Urinary bladder (tissue), 4 donors: ENCODE data around the gene VAC14. TPM values are rescaled to one million over a fixed set of nuclear protein-coding genes. Genes with fewer than 3 reads are reported as not detected.

Experiments
- DNase-seq: peaks from one replicate; pipeline ENCODE4 v3.0.0-alpha.2; 2015; ENCODE audit errors: extremely low spot score
- H3K27ac ChIP-seq: one replicate; pipeline ENCODE4 v1.5.1; 2013; ENCODE audit warnings: low read depth, mild to moderate bottlenecking, moderate library complexity
- H3K36me3 ChIP-seq: one replicate; pipeline ENCODE4 v1.6.1; 2013; ENCODE audit warnings: mild to moderate bottlenecking, moderate library complexity; ENCODE audit not compliant: insufficient read depth
- H3K4me1 ChIP-seq: one replicate; pipeline ENCODE4 v1.6.1; 2013; ENCODE audit warnings: mild to moderate bottlenecking, moderate library complexity; ENCODE audit not compliant: insufficient read depth
- H3K4me3 ChIP-seq: one replicate; pipeline ENCODE4 v1.5.1; 2013; ENCODE audit warnings: low read depth, low read length
- WGBS: extraction: QIAGEN DNeasy Blood & Tissue Kit; methylation state at CpG from one replicate; pipeline ENCODE4 v1.1.7; 2013; 5-methylcytosine and 5-hydroxymethylcytosine counted together
- polyA plus RNA-seq: library from polyadenylated mRNA; stranded (reverse); fragments of 200-250 nt; gene quantifications from one replicate; pipeline ENCODE4 v1.2.3, GENCODE V29; 2013
- total RNA-seq: library from RNA; depleted of rRNA; stranded (reverse); fragments of >200 nt; gene quantifications from one replicate; pipeline ENCODE4 v1.2.3, GENCODE V29; 2014
- donor health status: healthy with polysubstance abuse.
- donor health status: healthy.

The VAC14 gene
- total and polyA plus RNA-seq, 2 donors, result 9.6 to 31.4 TPM

DNA sequence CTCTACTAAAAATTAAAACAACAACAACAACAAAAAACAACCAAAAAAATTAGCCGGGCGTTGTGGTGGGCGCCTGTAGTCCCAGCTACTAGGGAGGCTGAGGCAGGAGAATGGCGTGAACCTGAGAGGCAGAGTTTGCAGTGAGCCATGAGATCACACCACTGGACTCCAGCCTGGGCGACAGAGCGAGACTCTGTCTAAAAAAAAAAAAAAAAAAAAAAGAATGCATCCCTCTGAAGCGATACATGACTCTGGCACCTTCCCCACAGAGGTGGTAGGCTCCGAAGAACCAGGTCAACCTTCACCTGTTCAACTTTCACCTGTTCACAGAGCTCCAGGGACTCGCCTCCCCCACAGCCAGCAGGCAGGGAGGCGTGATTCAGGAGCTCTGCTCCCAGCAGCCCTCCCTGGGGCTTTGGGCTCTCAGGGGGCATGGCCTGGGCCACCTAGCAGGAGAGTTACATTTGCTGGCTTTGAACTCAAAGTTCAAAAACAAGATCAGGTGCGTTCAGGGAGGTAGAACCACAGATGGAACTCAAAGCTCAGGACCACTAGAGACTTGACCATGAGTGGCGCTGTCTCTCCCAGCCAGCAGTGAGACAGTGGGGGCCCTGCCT, 5.6 kb downstream of the VAC14 start:
- no peak overlapping the region for H3K27ac ChIP-seq
- H3K36me3 ChIP-seq, result no peaks in the 10 kb centered on the region
- WGBS, result 89% methylated on average over 12 of the region's 12 CpGs
- no peak overlapping the region for H3K4me3 ChIP-seq
- no peaks in the 10 kb centered on the region for H3K4me1 ChIP-seq
- DNase-seq, result no peak

DNA sequence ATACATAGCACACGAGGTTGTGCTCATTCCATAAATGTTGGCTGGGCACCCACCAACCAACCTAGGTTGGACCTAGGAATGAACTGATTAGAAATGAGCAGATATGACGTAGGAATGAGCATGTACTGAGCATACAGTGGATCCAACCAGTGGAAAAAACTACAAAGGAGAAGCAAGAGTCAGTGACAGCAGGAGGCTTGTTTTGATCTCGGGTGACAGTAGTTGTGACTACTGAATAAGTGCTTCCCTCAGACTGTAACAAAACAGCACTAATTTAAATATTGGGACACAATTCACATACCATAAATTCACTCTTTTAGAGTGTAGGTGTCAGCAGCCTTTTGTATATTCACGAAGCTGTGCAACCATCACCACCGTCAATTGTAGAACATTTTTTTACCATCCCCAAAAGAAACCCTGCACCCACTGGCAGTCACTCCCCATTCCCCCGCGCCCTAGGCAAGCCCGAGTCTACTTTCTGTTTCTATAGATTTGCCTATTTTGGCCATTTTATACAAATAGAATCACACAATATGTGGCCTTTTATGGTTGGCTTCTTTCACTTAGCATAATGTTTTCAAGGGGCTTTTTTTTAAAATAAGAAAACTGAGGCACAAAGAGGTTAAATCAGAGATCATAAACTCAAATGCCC, 7.0 kb downstream of the VAC14 start:
- Histone ChIP-seq H3K36me3 (no peaks in the 10 kb centered on the region), H3K27ac (no peak overlapping the region), H3K4me1 (no peaks in the 10 kb centered on the region), H3K4me3 (no peak overlapping the region)
- DNase-seq, result no peak
- 81% methylated on average over 8 of the region's 8 CpGs for WGBS

- Histone ChIP-seq H3K36me3 (no peaks in the 10 kb centered on the region), H3K27ac (no peak overlapping the region), H3K4me1 (no peaks in the 10 kb centered on the region), H3K4me3 (no peak overlapping the region)
- DNase-seq, result no peak
- 75% methylated on average over 8 of the region's 8 CpGs for WGBS
Measured at GRCh38 chr16:70790815-70791214, 10.1 kb downstream of the VAC14 start.

- Histone ChIP-seq H3K36me3 (no peaks in the 10 kb centered on the region), H3K27ac (no peak overlapping the region), H3K4me3 (no peak overlapping the region), H3K4me1 (no peaks in the 10 kb centered on the region)
- 83% methylated on average over 16 of the region's 16 CpGs for WGBS
- DNase-seq, result no peak
Measured at GRCh38 chr16:70789595-70790447, 11.1 kb downstream of the VAC14 start.

GRCh38 chr16:70788668-70789594, 12.0 kb downstream of the VAC14 start:
- Histone ChIP-seq H3K36me3 (no peaks in the 10 kb centered on the region), H3K4me3 (no peak overlapping the region), H3K4me1 (no peaks in the 10 kb centered on the region), H3K27ac (no peak overlapping the region)
- WGBS, result 65% methylated on average over 18 of the region's 18 CpGs
- DNase-seq, result peak; percentile 58

GRCh38 chr16:70786020-70786755, 14.8 kb downstream of the VAC14 start:
- Histone ChIP-seq H3K36me3 (peaks cover 9% of the 10 kb centered on the region), H3K4me3 (no peak overlapping the region), H3K27ac (no peak overlapping the region), H3K4me1 (no peaks in the 10 kb centered on the region)
- WGBS, result 94% methylated on average over 19 of the region's 19 CpGs
- no peak for DNase-seq

DNA sequence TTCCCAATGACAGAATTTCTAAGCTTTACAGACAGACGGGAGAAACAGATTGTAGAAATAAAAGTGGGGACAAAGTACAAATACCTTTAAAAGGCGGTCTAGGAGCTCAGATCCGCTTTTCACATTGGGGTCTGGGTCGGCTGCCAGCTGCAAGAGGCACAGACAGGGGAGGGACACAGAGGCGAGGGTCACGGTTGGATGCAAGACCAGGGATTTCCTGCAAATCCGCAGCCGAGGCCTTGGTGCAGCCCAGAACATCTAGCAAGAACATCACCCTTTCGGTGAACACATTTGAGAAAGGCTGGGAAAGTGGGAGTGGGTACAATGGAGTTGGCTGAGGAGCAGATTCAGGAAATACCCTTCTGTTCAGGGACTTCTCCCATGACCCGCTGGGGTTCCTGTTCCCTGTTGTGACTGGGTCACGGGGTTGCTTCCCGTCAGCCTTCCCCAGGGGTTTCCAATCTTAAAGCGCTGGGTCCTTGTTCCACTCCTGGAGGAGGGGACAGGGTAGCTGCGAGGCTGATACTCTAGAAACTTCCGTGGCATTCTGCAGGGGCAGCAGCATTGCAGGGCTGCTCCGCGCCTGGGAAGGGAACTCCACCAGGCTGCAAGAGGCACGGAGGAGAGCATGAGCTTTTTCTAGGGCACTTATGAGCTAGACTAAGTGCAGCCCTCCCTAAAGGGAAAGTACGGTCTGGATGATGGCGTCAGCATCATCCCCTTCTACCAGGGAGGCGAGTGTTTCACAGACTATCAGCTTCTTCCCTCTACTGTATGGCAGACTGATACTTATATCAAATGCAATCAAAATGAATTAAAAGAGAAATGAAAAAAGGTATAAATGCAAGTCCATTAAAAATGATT, 16.0 kb downstream of the VAC14 start:
- Histone ChIP-seq H3K4me1 (no peaks in the 10 kb centered on the region), H3K4me3 (no peak overlapping the region), H3K36me3 (peaks cover 9% of the 10 kb centered on the region), H3K27ac (no peak overlapping the region)
- DNase-seq, result no peak
- 91% methylated on average over 21 of the region's 21 CpGs for WGBS

- H3K27ac ChIP-seq, result no peak overlapping the region
- H3K4me3 ChIP-seq, result no peak overlapping the region
- DNase-seq, result no peak
- H3K36me3 ChIP-seq, result peaks cover 9% of the 10 kb centered on the region
- no peaks in the 10 kb centered on the region for H3K4me1 ChIP-seq
- 94% methylated on average over 3 of the region's 3 CpGs for WGBS
Measured at GRCh38 chr16:70782237-70782636, 18.7 kb downstream of the VAC14 start.

GRCh38 chr16:70781800-70782199, 19.2 kb downstream of the VAC14 start:
- 92% methylated on average over 14 of the region's 14 CpGs for WGBS
- no peak overlapping the region for H3K27ac ChIP-seq
- no peak overlapping the region for H3K4me3 ChIP-seq
- no peak for DNase-seq
- no peaks in the 10 kb centered on the region for H3K4me1 ChIP-seq
- H3K36me3 ChIP-seq, result peaks cover 9% of the 10 kb centered on the region

DNA sequence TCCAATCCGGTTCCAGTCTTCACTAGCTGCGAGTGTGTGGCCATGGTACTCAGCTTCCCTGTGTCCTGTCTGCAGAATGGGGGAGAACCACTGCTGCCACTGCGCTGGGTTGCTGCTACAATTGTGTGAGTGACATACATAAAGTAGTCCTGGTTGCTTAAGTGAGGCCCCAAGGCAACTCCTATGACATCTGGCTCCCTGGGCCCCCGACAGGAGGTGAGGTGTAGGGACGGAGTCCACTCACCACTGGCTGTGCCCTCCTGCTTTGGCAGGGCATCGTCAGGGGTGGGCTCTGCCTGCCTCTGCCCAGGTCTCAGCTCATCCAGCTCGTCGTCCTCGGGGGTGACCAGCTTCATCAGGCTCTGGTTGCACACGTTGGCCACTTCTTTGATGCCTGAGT, 20.4 kb downstream of the VAC14 start:
- DNase-seq, result no peak
- H3K4me3 ChIP-seq, result no peak overlapping the region
- WGBS, result 93% methylated on average over 10 of the region's 10 CpGs

DNA sequence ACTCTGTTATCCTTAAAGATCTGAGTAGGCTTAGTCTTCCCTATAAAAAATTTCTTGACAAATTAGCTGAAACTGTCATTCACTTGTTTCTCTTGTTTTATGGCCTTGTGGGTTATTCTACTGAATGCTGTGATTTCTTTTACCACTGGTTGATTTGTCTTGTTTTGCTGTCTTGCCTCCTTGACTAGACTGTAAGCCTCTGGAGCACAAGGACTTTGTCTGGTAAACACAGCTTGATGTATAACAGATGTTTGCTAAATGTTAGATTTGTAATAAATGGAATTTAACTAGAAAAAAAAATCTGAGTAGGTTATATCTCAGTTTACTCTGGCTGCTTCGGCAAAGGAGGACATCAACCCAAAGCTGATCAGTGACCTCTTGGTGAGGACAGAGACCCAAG, 21.6 kb downstream of the VAC14 start:
- peaks cover 9% of the 10 kb centered on the region for H3K36me3 ChIP-seq
- no peak overlapping the region for H3K27ac ChIP-seq
- no peak for DNase-seq
- H3K4me3 ChIP-seq, result no peak overlapping the region
- 39% methylated on average over 1 of the region's 1 CpG for WGBS
- H3K4me1 ChIP-seq, result no peaks in the 10 kb centered on the region

More for the DNA sequence above, 20.4 kb downstream of the VAC14 start:
- Histone ChIP-seq H3K36me3 (peaks cover 9% of the 10 kb centered on the region), H3K4me1 (no peaks in the 10 kb centered on the region), H3K27ac (no peak overlapping the region)

GRCh38 chr16:70778901-70779309, 22.1 kb downstream of the VAC14 start:
- no peak overlapping the region for H3K4me3 ChIP-seq
- no peak overlapping the region for H3K27ac ChIP-seq
- peaks cover 9% of the 10 kb centered on the region for H3K36me3 ChIP-seq
- WGBS, result 22% methylated on average over 8 of the region's 8 CpGs
- no peaks in the 10 kb centered on the region for H3K4me1 ChIP-seq
- peak; percentile 74 for DNase-seq
